ENCODE data around the gene KRTAP4-5. TPM values are rescaled to one million over a fixed set of nuclear protein-coding genes. Genes with fewer than 3 reads are reported as not detected.
"Not testable (repeated sequence)": the region's sequence is repeated elsewhere in the genome, so short reads cannot be mapped to it uniquely, and the experiment has no call there.

KRTAP4-5 gene
- total RNA-seq, 2 experiments from 2014 or later = not detected

DNA sequence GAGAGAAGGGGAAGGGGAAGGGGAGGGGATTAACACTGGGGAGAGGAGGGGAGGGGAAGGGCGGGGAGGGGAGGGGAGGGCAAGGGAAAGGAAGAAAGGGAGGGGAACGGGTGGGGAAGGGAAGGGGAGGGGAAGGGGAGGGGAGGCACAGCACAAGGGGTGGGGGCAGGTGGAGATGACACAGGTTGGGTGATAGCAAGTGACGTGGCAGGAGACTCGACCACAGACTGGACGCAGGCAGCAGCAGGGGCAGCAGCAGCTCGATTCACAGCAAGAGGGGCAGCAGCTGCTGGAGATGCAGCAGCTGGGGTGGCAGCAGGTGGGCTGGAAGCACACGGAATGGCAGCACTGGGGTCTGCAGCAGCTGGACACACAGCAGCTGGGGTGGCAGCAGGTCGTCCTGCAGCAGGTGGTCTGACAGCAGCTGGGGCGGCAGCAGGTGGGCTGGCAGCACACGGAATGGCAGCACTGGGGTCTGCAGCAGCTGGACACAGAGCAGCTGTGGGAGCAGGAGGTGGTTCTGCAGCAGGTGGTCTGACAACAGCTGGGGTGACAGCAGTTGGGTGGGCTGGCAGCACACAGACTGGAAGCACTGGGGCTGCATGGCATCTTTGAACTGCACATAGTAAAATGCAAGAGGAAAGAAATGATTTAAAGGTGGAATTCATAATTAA is 47.9 kb downstream of the KRTAP4-5 start, which contains the start of gene KRTAP4-16:
Gene KRTAP4-16 (minus strand): TSS at position 624 of the 674 bp plus-strand sequence. CDS start 0 bp downstream, at position 624.
- ATAC-seq (no peak), DNase-seq (no peak)
- H3K27me3 Mint-ChIP-seq (ENCODE audit: low read depth) = peaks cover 7% of the 10 kb centered on the region
- no peak within 1 kb of the TSS for H3K27ac Mint-ChIP-seq
- H3K9me3 Mint-ChIP-seq (ENCODE audit: insufficient read depth) = no peaks in the 10 kb centered on the region
- no peaks in the 10 kb centered on the region for H3K4me1 Mint-ChIP-seq (ENCODE audit: low read depth)
- CTCF ChIA-PET = no interaction called here
- no peak within 1 kb of the TSS for H3K4me3 Mint-ChIP-seq
- no peaks in the 10 kb centered on the region for H3K36me3 Mint-ChIP-seq (ENCODE audit: low read depth)
- POLR2A ChIA-PET = no interaction called here

DNA sequence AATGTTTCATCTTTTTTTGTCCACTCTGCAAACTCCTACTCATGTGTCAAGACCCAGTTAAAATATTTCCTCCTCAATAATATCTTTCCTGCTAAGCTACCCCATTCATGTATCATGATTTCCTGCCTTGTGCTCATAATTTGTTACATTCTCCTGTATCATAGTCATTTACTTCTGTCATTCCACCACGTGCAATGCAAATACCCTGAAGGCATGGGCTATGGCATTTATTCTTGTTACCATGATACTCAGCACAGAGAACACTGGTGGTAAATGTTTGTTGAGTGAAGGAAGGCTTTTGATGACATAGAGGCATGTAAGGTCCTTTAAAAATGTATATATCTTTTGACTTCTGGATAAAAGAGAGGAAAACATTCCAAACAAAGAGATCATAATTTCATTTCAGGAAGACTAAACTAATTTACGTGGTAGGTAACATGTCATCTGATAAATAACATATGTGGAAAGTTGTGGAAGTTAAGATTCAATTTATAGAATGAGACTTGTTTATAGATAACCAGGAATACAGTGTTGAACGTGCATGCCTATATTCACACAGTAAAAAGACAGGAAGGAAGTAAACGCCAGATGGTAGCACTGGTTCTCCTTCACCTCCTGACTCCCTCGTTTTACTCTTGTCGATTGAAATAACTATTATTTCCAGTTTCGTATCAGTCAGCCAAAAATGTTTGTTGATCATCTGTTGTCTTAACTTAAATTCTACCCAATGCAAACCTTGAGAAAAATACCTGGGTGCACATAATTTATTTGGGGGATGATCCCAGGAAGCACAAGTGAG is 49.7 kb downstream of the KRTAP4-5 start:
- not testable (repeated sequence) for H3K27ac Mint-ChIP-seq; H3K4me1 Mint-ChIP-seq (ENCODE audit: low read depth)

More for the DNA sequence above, 49.7 kb downstream of the KRTAP4-5 start:
- H3K9me3 Mint-ChIP-seq (ENCODE audit: insufficient read depth); H3K27me3 Mint-ChIP-seq (ENCODE audit: low read depth); DNase-seq; ATAC-seq; POLR2A ChIA-PET; CTCF ChIA-PET; H3K36me3 Mint-ChIP-seq (ENCODE audit: low read depth); H3K4me3 Mint-ChIP-seq: not testable (repeated sequence)

Other genes starting within 250 kb of the KRTAP4-5 start
- not detected for gene KRT23, start 212.2 kb downstream of the KRTAP4-5 start, total RNA-seq
- not detected for gene KRT39, start 182.9 kb downstream of the KRTAP4-5 start, total RNA-seq
- not detected for gene KRT40, start 165.5 kb downstream of the KRTAP4-5 start, total RNA-seq
- gene KRTAP3-3, start 155.7 kb downstream of the KRTAP4-5 start, total RNA-seq = not detected
- not detected for gene KRTAP3-2, start 149.9 kb downstream of the KRTAP4-5 start, total RNA-seq
- not detected for gene KRTAP3-1, start 140.7 kb downstream of the KRTAP4-5 start, total RNA-seq
- not detected for gene KRTAP1-5, start 122.6 kb downstream of the KRTAP4-5 start, total RNA-seq
- not detected for gene KRTAP1-4, start 119.6 kb downstream of the KRTAP4-5 start, total RNA-seq
- not detected for gene KRTAP1-3, start 115.0 kb downstream of the KRTAP4-5 start, total RNA-seq
- not detected for gene KRTAP1-1, start 108.4 kb downstream of the KRTAP4-5 start, total RNA-seq
- not detected for gene KRTAP2-1, start 102.5 kb downstream of the KRTAP4-5 start, total RNA-seq
- not detected for gene KRTAP2-2, start 94.6 kb downstream of the KRTAP4-5 start, total RNA-seq
- not detected for gene KRTAP2-3, start 89.7 kb downstream of the KRTAP4-5 start, total RNA-seq
- gene KRTAP2-4, start 83.9 kb downstream of the KRTAP4-5 start, total RNA-seq = not detected
- gene KRTAP4-7, start 65.7 kb downstream of the KRTAP4-5 start, total RNA-seq = not detected
- gene KRTAP4-8, start 51.7 kb downstream of the KRTAP4-5 start, total RNA-seq = not detected
- not detected for gene KRTAP4-16, start 47.6 kb downstream of the KRTAP4-5 start, total RNA-seq
- not detected for gene KRTAP4-9, start 44.4 kb downstream of the KRTAP4-5 start, total RNA-seq
- gene KRTAP4-11, start 31.5 kb downstream of the KRTAP4-5 start, total RNA-seq = not detected
- not detected for gene KRTAP4-12, start 25.6 kb downstream of the KRTAP4-5 start, total RNA-seq
- gene KRTAP4-6, start 9.3 kb downstream of the KRTAP4-5 start, total RNA-seq = not detected
- not detected for gene KRTAP4-4, start 10.9 kb upstream of the KRTAP4-5 start, total RNA-seq
- not detected for gene KRTAP4-3, start 18.4 kb upstream of the KRTAP4-5 start, total RNA-seq
- not detected for gene KRTAP4-2, start 28.4 kb upstream of the KRTAP4-5 start, total RNA-seq
- not detected for gene KRTAP4-1, start 35.1 kb upstream of the KRTAP4-5 start, total RNA-seq
- gene KRTAP9-1, start 40.1 kb upstream of the KRTAP4-5 start, total RNA-seq = not detected
- not detected for gene KRTAP9-2, start 76.8 kb upstream of the KRTAP4-5 start, total RNA-seq
- not detected for gene KRTAP9-3, start 82.6 kb upstream of the KRTAP4-5 start, total RNA-seq
- gene KRTAP9-8, start 88.2 kb upstream of the KRTAP4-5 start, total RNA-seq = not detected
- gene KRTAP9-4, start 99.9 kb upstream of the KRTAP4-5 start, total RNA-seq = not detected
- gene KRTAP9-9, start 105.6 kb upstream of the KRTAP4-5 start, total RNA-seq = not detected
- gene KRTAP9-6, start 115.6 kb upstream of the KRTAP4-5 start, total RNA-seq = not detected
- gene KRTAP9-7, start 125.9 kb upstream of the KRTAP4-5 start, total RNA-seq = not detected
- gene KRTAP29-1, start 153.0 kb upstream of the KRTAP4-5 start, total RNA-seq = not detected
- not detected for gene KRTAP16-1, start 159.5 kb upstream of the KRTAP4-5 start, total RNA-seq
- gene KRTAP17-1, start 165.9 kb upstream of the KRTAP4-5 start, total RNA-seq = not detected
- gene KRT33A, start 201.0 kb upstream of the KRTAP4-5 start, total RNA-seq = not detected
- not detected for gene KRT33B, start 220.0 kb upstream of the KRTAP4-5 start, total RNA-seq
- not detected for gene KRT34, start 232.5 kb upstream of the KRTAP4-5 start, total RNA-seq
- not detected for gene KRT31, start 247.8 kb upstream of the KRTAP4-5 start, total RNA-seq